HG02885 (cell line): ENCODE data around the gene SORCS1.

Experiments
- ATAC-seq: cut with Tn5 transposase; IDR thresholded peaks from one replicate; pipeline ENCODE4 v1.9.1; 2021; ENCODE audit warnings: mild to moderate bottlenecking; ENCODE audit not compliant: unreplicated experiment, poor library complexity

SORCS1 gene

GRCh38 chr10:106566873-106567272 is 597.6 kb downstream of the SORCS1 start:
- ATAC-seq: no peak

DNA sequence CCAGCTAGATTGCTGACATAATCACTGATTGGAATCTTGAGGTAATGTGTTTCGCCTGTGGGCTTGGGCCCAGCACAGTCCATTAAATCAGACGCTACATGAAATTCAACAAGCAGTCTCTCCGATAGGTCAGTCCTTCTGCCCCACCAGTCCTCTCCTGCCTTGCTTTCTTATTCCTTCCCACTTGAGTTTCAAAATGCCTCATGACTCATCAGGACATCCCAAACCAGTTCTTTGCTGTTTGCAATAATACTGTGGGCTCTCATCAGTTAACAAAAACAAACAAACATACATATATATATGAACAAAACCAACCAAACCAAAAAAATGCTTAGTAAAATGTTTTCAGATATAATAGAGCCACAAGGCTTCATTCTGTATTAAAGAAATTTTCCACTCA is 599.0 kb downstream of the SORCS1 start:
- ATAC-seq: no peak

DNA sequence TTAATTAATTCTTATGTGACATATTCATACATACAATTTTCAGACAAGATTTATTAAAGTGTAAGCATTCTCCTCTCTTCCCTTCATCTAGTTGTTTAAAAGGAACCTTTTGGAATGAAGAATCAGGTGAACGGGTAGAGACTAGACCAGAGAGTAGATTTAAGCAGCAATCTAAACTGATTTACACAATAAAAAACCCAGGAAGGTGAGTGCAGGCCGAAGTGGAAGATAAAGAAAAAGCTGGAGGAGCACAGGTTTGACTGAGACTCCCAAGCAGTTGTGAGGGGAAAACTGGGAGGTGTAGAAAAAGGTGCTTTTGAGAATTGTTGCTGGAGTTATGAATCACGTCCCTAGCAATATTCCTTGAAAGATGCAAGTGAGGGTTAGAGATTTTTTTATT is 601.1 kb downstream of the SORCS1 start:
- ATAC-seq: no peak

- no peak for ATAC-seq
Observed at GRCh38 chr10:106560925-106561640, 603.4 kb downstream of the SORCS1 start.

- no peak for ATAC-seq
Observed at GRCh38 chr10:106559442-106559841, 605.1 kb downstream of the SORCS1 start.

- no peak for ATAC-seq
Observed at GRCh38 chr10:106557951-106558733, 606.4 kb downstream of the SORCS1 start.

DNA sequence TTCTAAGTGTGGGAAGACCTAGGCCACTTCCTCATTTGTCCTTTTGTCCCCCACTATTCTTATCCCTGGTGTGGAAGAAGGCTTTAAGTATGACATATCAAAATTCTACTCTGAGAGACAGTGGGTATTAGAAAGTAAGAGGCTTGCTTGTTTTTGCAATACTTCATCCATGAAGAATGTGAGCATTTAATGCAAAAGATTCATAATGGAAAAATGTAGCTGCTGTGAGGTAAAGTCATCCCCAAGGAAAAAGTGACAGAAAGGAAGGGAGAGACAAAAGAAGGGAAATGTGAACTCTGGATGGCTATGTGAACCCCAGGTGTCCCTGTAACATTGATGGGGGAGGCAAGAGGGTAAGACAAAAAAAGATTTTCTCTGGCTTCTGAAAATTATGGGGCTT is 607.5 kb downstream of the SORCS1 start:
- ATAC-seq: no peak

- ATAC-seq: no peak
Observed at GRCh38 chr10:106555599-106555998, 608.9 kb downstream of the SORCS1 start.

- ATAC-seq: no peak
Observed at GRCh38 chr10:106551501-106552062, 612.9 kb downstream of the SORCS1 start.

DNA sequence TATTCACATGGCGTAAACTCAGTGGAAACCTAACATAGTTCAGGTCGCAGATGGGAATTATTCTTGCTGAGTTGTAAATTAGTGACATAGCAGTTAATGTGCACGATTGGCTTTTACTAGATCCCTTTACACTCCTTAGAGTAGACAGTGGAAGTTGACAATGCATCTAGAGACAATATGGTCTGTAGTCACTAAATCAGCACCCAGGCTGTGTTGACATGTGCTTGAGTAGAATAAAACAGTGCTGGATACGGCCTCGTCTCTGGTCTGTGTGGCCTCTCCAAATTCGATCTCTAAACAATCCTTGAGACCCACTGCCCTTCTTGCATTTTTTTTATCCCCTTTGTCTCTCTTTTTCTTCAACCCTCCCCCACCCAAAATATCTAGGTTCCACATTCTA is 615.7 kb downstream of the SORCS1 start:
- no peak for ATAC-seq

- no peak for ATAC-seq
Observed at GRCh38 chr10:106547047-106547635, 617.4 kb downstream of the SORCS1 start.

DNA sequence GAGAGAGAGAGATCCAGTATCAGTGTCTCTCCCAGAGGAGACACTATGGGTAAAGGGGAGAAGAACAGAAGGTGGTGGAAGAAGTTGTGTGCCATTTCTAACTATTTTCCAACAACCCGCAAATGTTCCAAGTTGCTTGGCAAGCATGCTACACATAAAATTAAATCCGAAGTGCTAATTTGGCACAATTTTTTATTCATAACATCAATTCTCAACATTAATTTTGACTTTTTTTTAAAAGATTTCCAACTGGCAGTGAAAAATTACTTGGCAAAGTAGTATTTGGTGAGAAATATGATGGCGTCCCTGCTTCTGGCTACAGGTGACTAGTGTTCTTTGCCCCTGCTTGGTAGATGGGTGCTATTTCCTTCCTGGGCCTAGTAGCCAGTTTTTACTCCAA is 622.0 kb downstream of the SORCS1 start:
- ATAC-seq: no peak

GRCh38 chr10:106540645-106541044 is 623.9 kb downstream of the SORCS1 start:
- no peak for ATAC-seq

DNA sequence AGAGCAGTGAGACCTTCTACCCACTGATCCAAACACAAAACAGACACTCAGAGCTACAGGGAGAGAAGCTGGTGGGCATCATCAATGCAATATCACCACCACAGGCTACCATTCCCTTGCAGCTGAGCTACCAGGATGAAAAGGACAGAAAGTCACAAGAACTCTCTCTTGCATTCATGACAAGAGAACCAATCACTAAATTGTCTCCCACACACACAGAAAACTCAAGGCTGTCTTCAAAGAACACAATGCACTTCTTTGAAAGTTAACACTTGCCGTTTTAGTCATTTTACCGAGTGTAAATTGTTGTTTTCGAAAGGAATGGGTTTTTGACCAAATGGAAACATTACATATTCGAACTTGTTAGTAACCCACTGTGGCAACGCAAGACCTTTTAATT is 626.6 kb downstream of the SORCS1 start:
- no peak for ATAC-seq

DNA sequence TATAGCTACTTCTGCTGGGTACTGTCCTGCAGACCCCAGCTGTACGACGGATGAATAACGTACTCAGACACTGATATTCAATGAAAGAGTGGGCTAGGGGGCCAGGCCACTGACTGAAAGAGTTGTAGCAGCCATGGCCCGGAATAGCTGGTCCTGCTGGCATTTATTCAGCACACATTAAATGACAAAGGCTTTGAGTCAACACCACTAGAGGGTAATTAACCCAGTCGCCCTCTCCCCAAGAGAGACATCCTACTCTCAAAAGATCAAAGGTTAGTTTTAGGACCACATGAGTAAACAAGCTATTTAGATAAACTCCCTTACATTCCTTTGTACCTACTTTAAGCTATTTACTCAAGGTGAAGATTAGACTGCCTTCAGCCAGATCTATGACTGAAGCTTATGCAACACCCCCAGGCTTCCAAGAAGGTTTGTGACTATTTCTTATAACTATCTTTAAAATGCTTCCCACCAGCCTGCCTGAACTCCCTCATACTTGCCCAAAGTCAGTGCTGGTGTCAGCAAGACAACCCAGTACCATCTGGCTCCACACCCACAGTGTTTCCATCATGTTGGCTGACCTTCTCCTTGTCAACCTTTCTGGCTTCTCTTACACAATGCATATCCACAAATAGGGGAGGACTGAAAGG is 629.1 kb downstream of the SORCS1 start:
- no peak for ATAC-seq

DNA sequence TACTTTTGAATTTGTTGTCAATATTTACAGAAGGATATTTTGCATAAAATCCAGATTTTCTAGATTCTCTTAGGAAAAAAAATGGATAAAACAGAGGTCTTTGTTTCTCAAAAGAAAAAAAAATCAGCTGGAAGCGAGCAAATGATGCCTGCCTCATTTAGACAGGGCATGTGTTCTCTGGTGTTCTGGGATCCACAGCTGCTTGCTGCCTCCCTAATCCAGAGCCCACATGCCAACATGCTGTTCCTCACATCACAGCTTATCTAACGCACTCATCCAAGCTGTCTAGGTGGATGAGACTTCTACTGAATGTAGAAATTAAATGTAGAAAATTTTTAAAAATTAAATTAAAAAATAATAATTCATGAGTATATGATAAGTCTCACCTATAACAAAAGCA is 630.1 kb downstream of the SORCS1 start:
- ATAC-seq: no peak

GRCh38 chr10:106528702-106529101 is 635.8 kb downstream of the SORCS1 start:
- no peak for ATAC-seq

DNA sequence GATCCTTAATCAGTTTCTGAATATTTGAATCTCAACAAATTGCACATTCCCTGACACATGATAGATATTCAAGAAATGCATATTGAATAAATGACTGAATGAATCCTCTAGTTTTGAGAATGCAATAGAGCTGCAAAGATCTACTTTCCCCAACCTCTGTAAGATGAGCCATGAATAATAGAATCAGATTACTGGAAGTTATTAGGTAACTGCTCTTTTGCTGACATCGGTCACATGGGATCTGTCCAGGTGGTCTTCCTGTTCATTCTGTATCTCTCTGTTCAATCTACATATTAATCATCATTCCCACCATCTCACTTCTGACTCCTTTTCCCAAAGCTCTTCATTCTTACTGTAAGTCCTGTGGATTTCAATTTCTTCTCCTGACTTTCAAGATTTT is 638.7 kb downstream of the SORCS1 start:
- ATAC-seq: no peak
